HG02798 (cell line): Measurements from ENCODE around the gene HOXA3.

ENCODE experiments used
- ATAC-seq: cut with Tn5 transposase; IDR thresholded peaks from one replicate; pipeline ENCODE4 v1.9.1; 2021; ENCODE audit warnings: mild to moderate bottlenecking; ENCODE audit not compliant: unreplicated experiment, poor library complexity

HOXA3 gene

GRCh38 chr7:27132978-27133377, 19.4 kb downstream of the HOXA3 start:
- ATAC-seq: no peak

- no peak for ATAC-seq
Observed at GRCh38 chr7:27132214-27132613, 20.2 kb downstream of the HOXA3 start.

GRCh38 chr7:27131390-27131819, 21.0 kb downstream of the HOXA3 start:
- ATAC-seq: no peak

- ATAC-seq: no peak
Observed at GRCh38 chr7:27130540-27131389, 21.6 kb downstream of the HOXA3 start, which contains the start of gene HOXA4. Gene HOXA4, minus strand, starts transcription at chr7:27130757. Its CDS starts 24 bp downstream, at chr7:27130733.

GRCh38 chr7:27129729-27130539, 22.4 kb downstream of the HOXA3 start:
- ATAC-seq: no peak

- ATAC-seq: no peak
Observed at GRCh38 chr7:27128776-27129728, 23.3 kb downstream of the HOXA3 start.

- ATAC-seq: no peak
Observed at GRCh38 chr7:27128034-27128433, 24.3 kb downstream of the HOXA3 start.

GRCh38 chr7:27126596-27127327, 25.6 kb downstream of the HOXA3 start:
- ATAC-seq: no peak

GRCh38 chr7:27125986-27126394, 26.4 kb downstream of the HOXA3 start:
- no peak for ATAC-seq

GRCh38 chr7:27124902-27125689, 27.3 kb downstream of the HOXA3 start:
- ATAC-seq: no peak

- no peak for ATAC-seq
Observed at GRCh38 chr7:27124096-27124901, 28.1 kb downstream of the HOXA3 start.

- ATAC-seq: no peak
Observed at GRCh38 chr7:27123477-27124053, 28.8 kb downstream of the HOXA3 start.

GRCh38 chr7:27123007-27123476, 29.3 kb downstream of the HOXA3 start:
- ATAC-seq: no peak

GRCh38 chr7:27122077-27122910, 30.1 kb downstream of the HOXA3 start:
- ATAC-seq: no peak

- ATAC-seq: no peak
Observed at GRCh38 chr7:27121684-27122076, 30.7 kb downstream of the HOXA3 start.

- ATAC-seq: no peak
Observed at GRCh38 chr7:27119412-27119911, 32.9 kb downstream of the HOXA3 start.
